ENCODE data around the gene MCUR1. TPM values are rescaled to one million over a fixed set of nuclear protein-coding genes. Genes with fewer than 3 reads are reported as not detected.

MCUR1 gene
- total and polyA plus RNA-seq, 4 donors: 8.0 to 42.1 (median 20.6) TPM

DNA sequence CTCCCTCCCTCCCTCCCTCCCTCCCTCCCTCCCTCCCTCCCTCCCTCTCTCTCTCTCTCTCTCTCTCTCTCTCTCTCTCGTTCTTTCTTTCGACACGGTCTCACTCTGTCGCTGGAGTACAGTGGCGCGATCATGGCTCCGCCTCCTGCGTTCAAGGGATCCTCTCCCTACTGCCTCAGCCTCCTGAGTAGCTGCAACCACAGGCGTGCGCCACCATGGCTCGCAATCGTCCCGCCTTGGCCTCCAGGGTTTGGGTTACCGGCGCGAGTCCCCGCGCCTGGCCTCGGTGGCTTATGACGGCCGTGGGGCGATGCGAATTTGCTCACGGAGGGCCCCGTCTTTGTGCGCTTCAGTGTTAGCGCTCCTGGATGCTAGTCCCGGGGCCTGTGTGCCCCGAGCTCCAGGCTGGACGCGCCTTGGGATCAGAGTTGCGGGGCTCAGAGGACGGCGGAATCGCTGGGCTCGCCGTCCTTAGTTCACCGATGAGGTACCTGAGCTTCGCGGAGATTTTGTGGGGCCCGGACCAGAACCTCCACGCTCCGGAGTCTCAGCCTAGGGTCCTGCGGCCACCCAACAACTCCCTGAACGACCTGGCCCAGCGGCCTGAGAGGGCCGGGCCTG lies 45.2 kb downstream of the MCUR1 start:
- no peak overlapping the region for H3K9ac ChIP-seq (ENCODE audit: insufficient read depth in 1 of 2, low read length in 2 of 2)
- no peak overlapping the region for H3K27ac ChIP-seq (ENCODE audit: low read depth in 1 of 2, low read length in 1 of 2)
- H3K4me3 ChIP-seq: no peak overlapping the region
- no peak for TF ChIP-seq CTCF (IDR thresholded peaks at IDR 0.05; ENCODE audit: control extremely low read depth, extremely low read depth)
- 94 to 96% methylated on average over 46 to 47 of the region's 47 CpGs for WGBS, 2 donors
- no peaks in the 10 kb centered on the region for H3K27me3 ChIP-seq (ENCODE audit: control insufficient read depth in 3 of 3, insufficient read depth in 3 of 3, low read length in 2 of 3)
- H3K4me1 ChIP-seq (ENCODE audit: control insufficient read depth in 5 of 5, insufficient read depth in 5 of 5, low read length in 5 of 5): peaks cover 0 to 10% (median 2%) of the 10 kb centered on the region in 5 donors
- ATAC-seq (ENCODE audit: insufficient read depth, low FRiP score): no peak
- no peaks in the 10 kb centered on the region for H3K9me3 ChIP-seq (ENCODE audit: control insufficient read depth in 4 of 4, insufficient read depth in 3 of 4, low read length in 3 of 4)
- no peak for DNase-seq
- no peaks in the 10 kb centered on the region for H3K36me3 ChIP-seq (ENCODE audit: control insufficient read depth in 4 of 4, insufficient read depth in 4 of 4, low read length in 4 of 4)

DNA sequence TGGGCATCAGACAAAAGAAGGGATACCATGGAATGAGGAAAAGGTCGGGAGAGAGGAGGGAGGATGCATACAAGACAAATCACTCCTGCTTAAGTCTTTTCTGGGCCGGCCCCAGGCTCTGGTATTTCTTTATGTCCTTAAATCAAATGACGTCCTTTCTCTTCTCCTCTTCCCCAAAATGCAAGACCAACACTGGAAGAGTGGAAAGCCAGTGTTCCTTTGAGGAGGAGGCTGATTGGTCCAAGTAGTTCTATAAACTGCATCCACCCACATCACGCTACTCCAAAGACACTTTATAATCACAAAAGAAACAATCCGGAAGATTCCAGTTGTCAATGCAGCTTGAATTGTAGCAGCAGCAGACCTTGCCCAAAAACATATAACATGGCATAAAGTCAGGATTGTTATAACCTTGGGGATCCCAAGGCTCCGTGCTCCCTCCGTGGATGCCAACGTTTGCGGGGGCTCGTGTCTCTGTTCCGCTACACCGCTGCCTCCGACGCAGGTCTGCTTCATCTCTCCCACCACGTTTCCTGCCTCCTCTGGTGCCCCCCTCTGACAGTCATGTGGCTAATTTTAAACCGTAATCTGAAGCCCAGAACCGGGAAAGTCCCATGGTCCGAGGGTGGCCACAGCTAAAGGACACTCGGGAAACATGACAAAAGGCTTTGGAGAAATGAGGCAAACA lies 47.1 kb downstream of the MCUR1 start:
- no peaks in the 10 kb centered on the region for H3K36me3 ChIP-seq (ENCODE audit: control insufficient read depth in 4 of 4, insufficient read depth in 4 of 4, low read length in 4 of 4)
- peak overlapping the region; percentile 5 for H3K4me3 ChIP-seq
- ATAC-seq (ENCODE audit: insufficient read depth, low FRiP score) (no peak), DNase-seq (peak; percentile 62 to 71 (median 71))
- peak overlapping the region in 1 of 2 donors; percentile 61 for H3K9ac ChIP-seq (ENCODE audit: insufficient read depth in 1 of 2, low read length in 2 of 2)
- no peaks in the 10 kb centered on the region for H3K27me3 ChIP-seq (ENCODE audit: control insufficient read depth in 3 of 3, insufficient read depth in 3 of 3, low read length in 2 of 3)
- H3K9me3 ChIP-seq (ENCODE audit: control insufficient read depth in 4 of 4, insufficient read depth in 3 of 4, low read length in 3 of 4): no peaks in the 10 kb centered on the region
- peaks cover 0 to 13% (median 6%) of the 10 kb centered on the region in 5 donors for H3K4me1 ChIP-seq (ENCODE audit: control insufficient read depth in 5 of 5, insufficient read depth in 5 of 5, low read length in 5 of 5)
- peak overlapping the region; percentile 3 to 40 for H3K27ac ChIP-seq (ENCODE audit: low read depth in 1 of 2, low read length in 1 of 2)
- TF ChIP-seq CTCF (IDR thresholded peaks at IDR 0.05; ENCODE audit: control extremely low read depth, extremely low read depth): no peak
- 15 to 22% methylated on average over 19 of the region's 19 CpGs for WGBS, 2 donors

- H3K9me3 ChIP-seq (ENCODE audit: control insufficient read depth in 4 of 4, insufficient read depth in 3 of 4, low read length in 3 of 4): no peaks in the 10 kb centered on the region
- 49 to 64% methylated on average over 5 of the region's 5 CpGs for WGBS, 2 donors
- H3K9ac ChIP-seq (ENCODE audit: insufficient read depth in 1 of 2, low read length in 2 of 2): no peak overlapping the region
- H3K4me3 ChIP-seq: no peak overlapping the region
- no peaks in the 10 kb centered on the region for H3K27me3 ChIP-seq (ENCODE audit: control insufficient read depth in 3 of 3, insufficient read depth in 3 of 3, low read length in 2 of 3)
- H3K36me3 ChIP-seq (ENCODE audit: control insufficient read depth in 4 of 4, insufficient read depth in 4 of 4, low read length in 4 of 4): no peaks in the 10 kb centered on the region
- H3K4me1 ChIP-seq (ENCODE audit: control insufficient read depth in 5 of 5, insufficient read depth in 5 of 5, low read length in 5 of 5): peaks cover 0 to 19% (median 10%) of the 10 kb centered on the region in 5 donors
- ATAC-seq (ENCODE audit: insufficient read depth, low FRiP score) (no peak), DNase-seq (no peak)
- H3K27ac ChIP-seq (ENCODE audit: low read depth in 1 of 2, low read length in 1 of 2): no peak overlapping the region
- TF ChIP-seq CTCF (IDR thresholded peaks at IDR 0.05; ENCODE audit: control extremely low read depth, extremely low read depth): no peak
Observed at GRCh38 chr6:13766201-13766634, 48.1 kb downstream of the MCUR1 start.

Measured in lung (tissue), 12 donors.